ENCODE results near the gene EDN2. TPM values are rescaled to one million over a fixed set of nuclear protein-coding genes. Genes with fewer than 3 reads are reported as not detected.

EDN2 gene
- total RNA-seq, 1 experiment from 2014 or later: not detected

DNA sequence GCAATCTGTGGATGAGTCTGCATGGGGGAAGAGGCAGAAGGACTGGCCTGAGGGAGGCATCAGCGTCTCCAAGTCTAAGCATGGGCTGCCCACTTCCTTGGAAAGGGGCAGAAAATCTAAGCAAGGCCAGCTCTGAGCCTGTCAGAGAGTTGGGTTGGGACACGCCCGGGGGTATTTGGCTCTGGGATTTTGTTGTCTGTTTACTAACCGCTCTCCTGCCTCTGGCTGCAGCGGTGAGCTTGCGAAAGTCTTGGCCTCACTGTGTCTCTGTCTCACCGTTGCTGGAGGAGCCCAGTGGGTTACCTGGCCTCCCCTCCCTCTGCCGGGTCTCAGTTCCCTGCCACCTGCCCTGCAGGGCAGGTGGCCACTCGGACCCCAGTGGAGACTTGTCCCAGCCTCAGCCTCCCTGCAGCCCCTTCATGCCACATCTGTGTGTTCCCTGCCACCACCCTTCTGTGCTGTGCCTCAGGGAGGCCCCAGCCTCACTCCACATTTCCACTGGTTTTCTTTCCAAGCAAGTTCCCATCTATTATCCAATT, 33.7 kb downstream of the EDN2 start:
- H3K36me3 ChIP-seq (ENCODE audit: insufficient read depth, low read length, poor library complexity, severe bottlenecking): no peaks in the 10 kb centered on the region
- no peak overlapping the region for H3K27ac ChIP-seq (ENCODE audit: low read depth, low read length, poor library complexity, severe bottlenecking)
- H3K9me3 ChIP-seq (ENCODE audit: low read depth, low read length, poor library complexity, severe bottlenecking): no peaks in the 10 kb centered on the region
- DNase-seq (ENCODE audit: low spot score): no peak
- intact Hi-C loops (cut with micrococcal nuclease; ENCODE audit: unreplicated experiment): no loop called here
- no TSS peak for BruUV-seq (replicated peaks)
- H3K4me1 ChIP-seq (ENCODE audit: insufficient read depth, low read length, poor library complexity, severe bottlenecking): no peaks in the 10 kb centered on the region
- CTCF ChIA-PET: no interaction called here
- POLR2A ChIA-PET (ENCODE audit: low non-redundant PET): no interaction called here
- no peak for TF ChIP-seq EZH2 (IDR thresholded peaks at IDR 0.05; ENCODE audit: borderline replicate concordance, low read depth, low read length, poor library complexity, severe bottlenecking)
- TF ChIP-seq, protein P1, sequence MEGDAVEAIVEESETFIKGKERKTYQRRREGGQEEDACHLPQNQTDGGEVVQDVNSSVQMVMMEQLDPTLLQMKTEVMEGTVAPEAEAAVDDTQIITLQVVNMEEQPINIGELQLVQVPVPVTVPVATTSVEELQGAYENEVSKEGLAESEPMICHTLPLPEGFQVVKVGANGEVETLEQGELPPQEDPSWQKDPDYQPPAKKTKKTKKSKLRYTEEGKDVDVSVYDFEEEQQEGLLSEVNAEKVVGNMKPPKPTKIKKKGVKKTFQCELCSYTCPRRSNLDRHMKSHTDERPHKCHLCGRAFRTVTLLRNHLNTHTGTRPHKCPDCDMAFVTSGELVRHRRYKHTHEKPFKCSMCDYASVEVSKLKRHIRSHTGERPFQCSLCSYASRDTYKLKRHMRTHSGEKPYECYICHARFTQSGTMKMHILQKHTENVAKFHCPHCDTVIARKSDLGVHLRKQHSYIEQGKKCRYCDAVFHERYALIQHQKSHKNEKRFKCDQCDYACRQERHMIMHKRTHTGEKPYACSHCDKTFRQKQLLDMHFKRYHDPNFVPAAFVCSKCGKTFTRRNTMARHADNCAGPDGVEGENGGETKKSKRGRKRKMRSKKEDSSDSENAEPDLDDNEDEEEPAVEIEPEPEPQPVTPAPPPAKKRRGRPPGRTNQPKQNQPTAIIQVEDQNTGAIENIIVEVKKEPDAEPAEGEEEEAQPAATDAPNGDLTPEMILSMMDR (conservative IDR thresholded peaks at IDR 0.05; ENCODE audit: low read depth, low read length): no peak
- H3K4me3 ChIP-seq (ENCODE audit: low read depth, low read length, poor library complexity, severe bottlenecking): no peak overlapping the region
- H3K27me3 ChIP-seq (replicated peaks; ENCODE audit: insufficient read depth, low read depth, low read length, poor library complexity): no peaks in the 10 kb centered on the region

DNA sequence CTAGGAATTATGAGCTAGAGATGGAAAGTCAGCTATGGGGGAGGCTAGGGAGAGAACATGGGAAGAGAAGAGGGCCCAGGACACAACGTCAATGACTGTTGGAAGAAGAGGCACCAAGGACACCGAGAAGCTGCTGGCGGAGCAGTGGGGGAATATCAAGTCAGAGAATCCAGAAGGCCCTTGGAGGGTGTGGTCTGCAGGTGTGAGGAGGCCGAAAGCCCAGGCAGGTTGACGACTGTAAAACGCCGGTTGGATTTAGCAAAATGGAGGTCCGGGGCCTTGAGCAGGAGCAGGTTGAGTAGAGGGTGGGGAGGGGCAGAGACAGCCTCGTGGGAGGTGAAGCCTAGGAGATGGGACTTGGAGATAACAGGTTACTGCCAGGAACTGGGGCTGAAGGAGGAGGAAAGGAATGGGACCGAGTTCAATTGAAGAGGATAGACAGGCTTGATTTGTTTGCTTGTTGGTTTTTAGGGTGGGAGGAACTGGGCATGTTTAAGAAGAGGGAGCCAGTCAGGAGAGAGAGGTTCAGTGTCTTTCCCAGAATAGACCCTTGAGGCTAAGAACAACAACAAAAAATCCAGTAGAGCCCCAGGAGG, 35.1 kb downstream of the EDN2 start:
- POLR2A ChIA-PET (ENCODE audit: low non-redundant PET): no interaction called here
- no peak for TF ChIP-seq EZH2 (IDR thresholded peaks at IDR 0.05; ENCODE audit: borderline replicate concordance, low read depth, low read length, poor library complexity, severe bottlenecking)
- TF ChIP-seq, protein P1 (conservative IDR thresholded peaks at IDR 0.05; ENCODE audit: low read depth, low read length): no peak
- Histone ChIP-seq H3K36me3 (ENCODE audit: insufficient read depth, low read length, poor library complexity, severe bottlenecking) (no peaks in the 10 kb centered on the region), H3K27ac (ENCODE audit: low read depth, low read length, poor library complexity, severe bottlenecking) (no peak overlapping the region), H3K4me1 (ENCODE audit: insufficient read depth, low read length, poor library complexity, severe bottlenecking) (no peaks in the 10 kb centered on the region), H3K9me3 (ENCODE audit: low read depth, low read length, poor library complexity, severe bottlenecking) (peaks cover under 1% of the 10 kb centered on the region), H3K4me3 (ENCODE audit: low read depth, low read length, poor library complexity, severe bottlenecking) (no peak overlapping the region), H3K27me3 (replicated peaks; ENCODE audit: insufficient read depth, low read depth, low read length, poor library complexity) (no peaks in the 10 kb centered on the region)
- CTCF ChIA-PET: no interaction called here
- no TSS peak for BruUV-seq (replicated peaks)
- intact Hi-C loops (cut with micrococcal nuclease; ENCODE audit: unreplicated experiment): no loop called here
- no peak for DNase-seq (ENCODE audit: low spot score)

DNA sequence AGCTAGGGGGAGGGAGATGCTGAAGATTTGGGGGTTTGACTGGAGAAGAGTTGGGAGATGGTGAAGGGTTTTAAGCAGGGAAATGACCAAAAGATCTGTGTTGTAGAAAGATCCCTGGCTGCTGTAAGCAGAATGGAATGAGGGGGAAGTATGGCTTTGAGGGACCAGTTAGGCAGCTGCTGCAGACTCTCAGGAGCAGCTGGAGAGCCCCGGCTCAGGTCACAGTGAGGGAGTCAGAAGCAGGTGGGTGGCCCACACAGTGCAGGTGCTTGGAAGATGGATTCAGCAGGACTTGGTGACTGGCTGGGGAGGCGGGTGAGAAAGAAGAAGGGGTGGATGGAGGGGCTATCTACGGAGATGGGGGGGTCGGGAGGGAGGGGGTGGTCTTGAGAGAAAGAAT, 35.7 kb downstream of the EDN2 start:
- H3K27ac ChIP-seq (ENCODE audit: low read depth, low read length, poor library complexity, severe bottlenecking): no peak overlapping the region
- intact Hi-C loops (cut with micrococcal nuclease; ENCODE audit: unreplicated experiment): no loop called here
- CTCF ChIA-PET: no interaction called here
- DNase-seq (ENCODE audit: low spot score): no peak
- no peaks in the 10 kb centered on the region for H3K27me3 ChIP-seq (replicated peaks; ENCODE audit: insufficient read depth, low read depth, low read length, poor library complexity)
- H3K4me3 ChIP-seq (ENCODE audit: low read depth, low read length, poor library complexity, severe bottlenecking): no peak overlapping the region
- H3K36me3 ChIP-seq (ENCODE audit: insufficient read depth, low read length, poor library complexity, severe bottlenecking): no peaks in the 10 kb centered on the region
- BruUV-seq (replicated peaks): no TSS peak
- no peak for TF ChIP-seq EZH2 (IDR thresholded peaks at IDR 0.05; ENCODE audit: borderline replicate concordance, low read depth, low read length, poor library complexity, severe bottlenecking)
- TF ChIP-seq, protein P1 (conservative IDR thresholded peaks at IDR 0.05; ENCODE audit: low read depth, low read length): no peak
- H3K4me1 ChIP-seq (ENCODE audit: insufficient read depth, low read length, poor library complexity, severe bottlenecking): no peaks in the 10 kb centered on the region
- peaks cover 4% of the 10 kb centered on the region for H3K9me3 ChIP-seq (ENCODE audit: low read depth, low read length, poor library complexity, severe bottlenecking)
- POLR2A ChIA-PET (ENCODE audit: low non-redundant PET): no interaction called here
